Type B pancreatic cell (in vitro differentiated cells): Measurements from ENCODE around the gene ATP8B1. TPM values are rescaled to one million over a fixed set of nuclear protein-coding genes. Genes with fewer than 3 reads are reported as not detected.

Experiments
- DNase-seq: peaks from one replicate; pipeline ENCODE4 v3.0.0; 2021; ENCODE audit warnings: mixed read lengths; ENCODE audit not compliant: unreplicated experiment; ENCODE audit errors: extremely low spot score
- H3K27ac Mint-ChIP-seq: 2 replicates; pipeline ENCODE4 v1.8.0; 2021; ENCODE audit warnings: mild to moderate bottlenecking, mixed read lengths
- H3K27me3 Mint-ChIP-seq: 2 replicates; pipeline ENCODE4 v1.8.0; 2021; ENCODE audit warnings: mixed read lengths
- H3K36me3 Mint-ChIP-seq: 2 replicates; pipeline ENCODE4 v1.8.0; 2021; ENCODE audit warnings: mixed read lengths
- H3K4me1 Mint-ChIP-seq: one replicate; pipeline ENCODE4 v1.8.0; 2021; ENCODE audit warnings: mixed read lengths; ENCODE audit not compliant: unreplicated experiment
- H3K4me3 Mint-ChIP-seq: 2 replicates; pipeline ENCODE4 v1.8.0; 2021; ENCODE audit warnings: mild to moderate bottlenecking, mixed read lengths
- H3K9me3 Mint-ChIP-seq: 2 replicates; pipeline ENCODE4 v1.8.0; 2021; ENCODE audit warnings: mixed read lengths
- CTCF ChIP-seq: fragments of 200-600 bp; sonication (generic); conservative IDR thresholded peaks from 2 replicates; pipeline ENCODE4 v1.5.0; 2021; ENCODE audit warnings: antibody characterized with exemption, mild to moderate bottlenecking
- total RNA-seq: library from RNA; stranded (reverse); gene quantifications from 2 replicates; pipeline ENCODE4 v1.2.1, GENCODE V29; 2021; ENCODE audit warnings: low replicate concordance

ATP8B1 gene
- total RNA-seq, 1 donor from 2014 or later: 21.7 TPM

GRCh38 chr18:57835904-57836303, 32.8 kb upstream of the ATP8B1 start:
- TF ChIP-seq CTCF: no peak
- H3K9me3 Mint-ChIP-seq: peaks cover 11% of the 10 kb centered on the region
- H3K27ac Mint-ChIP-seq: no peak overlapping the region
- H3K4me1 Mint-ChIP-seq: no peaks in the 10 kb centered on the region
- DNase-seq: no peak
- no peak overlapping the region for H3K4me3 Mint-ChIP-seq
- no peaks in the 10 kb centered on the region for H3K27me3 Mint-ChIP-seq
- no peaks in the 10 kb centered on the region for H3K36me3 Mint-ChIP-seq

- Mint-ChIP-seq H3K27me3 (no peaks in the 10 kb centered on the region), H3K4me1 (no peaks in the 10 kb centered on the region), H3K36me3 (no peaks in the 10 kb centered on the region), H3K4me3 (no peak overlapping the region), H3K27ac (no peak overlapping the region), H3K9me3 (peaks cover 11% of the 10 kb centered on the region)
- DNase-seq: no peak
- no peak for TF ChIP-seq CTCF
Observed at GRCh38 chr18:57834616-57835015, 31.5 kb upstream of the ATP8B1 start.

- Mint-ChIP-seq H3K36me3 (no peaks in the 10 kb centered on the region), H3K27me3 (no peaks in the 10 kb centered on the region), H3K4me1 (no peaks in the 10 kb centered on the region), H3K27ac (peak overlapping the region; percentile 72), H3K4me3 (no peak overlapping the region), H3K9me3 (peaks cover 11% of the 10 kb centered on the region)
- TF ChIP-seq CTCF: no peak
- no peak for DNase-seq
Observed at GRCh38 chr18:57833441-57834101, 30.5 kb upstream of the ATP8B1 start.

GRCh38 chr18:57832730-57833129, 29.6 kb upstream of the ATP8B1 start:
- Mint-ChIP-seq H3K4me1 (no peaks in the 10 kb centered on the region), H3K36me3 (no peaks in the 10 kb centered on the region), H3K4me3 (no peak overlapping the region), H3K27me3 (no peaks in the 10 kb centered on the region), H3K27ac (no peak overlapping the region), H3K9me3 (peaks cover 11% of the 10 kb centered on the region)
- DNase-seq: no peak
- TF ChIP-seq CTCF: no peak

- Mint-ChIP-seq H3K9me3 (peaks cover 11% of the 10 kb centered on the region), H3K4me1 (no peaks in the 10 kb centered on the region), H3K4me3 (no peak overlapping the region), H3K27me3 (no peaks in the 10 kb centered on the region), H3K27ac (no peak overlapping the region), H3K36me3 (no peaks in the 10 kb centered on the region)
- no peak for TF ChIP-seq CTCF
- DNase-seq: no peak
Observed at GRCh38 chr18:57831597-57832377, 28.7 kb upstream of the ATP8B1 start.
